A204.1 (cell line): ENCODE results near the gene RNU5D-1.
A peak's percentile ranks its signal among the peaks of the same experiment; 100 is the strongest.
"Not testable (repeated sequence)": the region's sequence is repeated elsewhere in the genome, so short reads cannot be mapped to it uniquely, and the experiment has no call there.

Source experiments
- FAIRE-seq: peaks from 2 replicates; lab custom pipeline; 2012; peaks lifted over from hg19 to GRCh38; lab: Jason Lieb, UNC

Gene RNU5D-1

GRCh38 chr1:44724955-44725698 is 5.8 kb downstream of the RNU5D-1 start:
- FAIRE-seq, result no peak

GRCh38 chr1:44724296-44724954 is 6.5 kb downstream of the RNU5D-1 start:
- FAIRE-seq, result no peak

- no peak for FAIRE-seq
Observed at GRCh38 chr1:44723496-44724295, 7.3 kb downstream of the RNU5D-1 start.

GRCh38 chr1:44723064-44723463 is 7.9 kb downstream of the RNU5D-1 start:
- FAIRE-seq, result no peak

GRCh38 chr1:44721485-44722361 is 9.2 kb downstream of the RNU5D-1 start:
- FAIRE-seq, result peak; percentile 41

- FAIRE-seq, result no peak
Observed at GRCh38 chr1:44720281-44720680, 10.7 kb downstream of the RNU5D-1 start.

DNA sequence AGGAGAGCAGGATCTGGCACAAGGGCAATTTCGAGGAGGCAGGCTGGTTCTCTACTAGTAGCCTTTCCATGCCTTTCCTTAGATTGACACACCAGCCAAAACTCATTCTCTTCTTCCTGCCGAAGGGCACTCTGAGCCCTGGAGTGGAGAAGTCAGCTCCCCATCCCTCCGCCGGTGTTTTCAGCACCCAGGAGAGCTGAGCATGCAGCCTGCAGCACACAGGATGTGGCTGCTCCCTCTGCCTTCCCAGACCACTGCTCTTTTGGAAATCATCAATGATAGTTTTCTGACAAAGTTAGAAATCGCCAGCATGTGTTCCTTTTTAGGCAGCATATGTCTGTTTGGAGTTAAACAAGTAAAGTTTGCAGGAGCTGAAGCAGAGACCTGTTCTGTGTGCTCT is 11.7 kb downstream of the RNU5D-1 start:
- FAIRE-seq, result no peak

GRCh38 chr1:44718091-44718490 is 12.9 kb downstream of the RNU5D-1 start:
- FAIRE-seq, result no peak

DNA sequence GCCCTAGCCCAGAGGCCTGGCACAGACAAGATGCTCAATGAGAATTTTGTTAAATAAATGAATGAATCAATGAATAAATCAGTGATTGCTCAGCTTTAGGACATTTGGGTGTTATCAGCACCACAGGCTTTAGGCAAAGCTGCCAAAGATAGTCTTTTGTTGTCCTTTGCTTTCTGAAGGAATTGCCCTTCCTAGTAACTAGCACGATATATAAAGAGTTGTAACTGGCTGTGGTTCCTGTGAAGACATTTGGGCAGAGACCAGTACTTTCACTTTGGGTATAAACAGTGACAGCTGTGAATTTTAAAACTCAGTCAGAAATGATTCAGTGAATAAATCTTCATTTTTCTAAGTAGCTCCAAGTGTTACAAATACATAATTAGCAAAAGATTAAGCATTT is 13.3 kb downstream of the RNU5D-1 start:
- no peak for FAIRE-seq

DNA sequence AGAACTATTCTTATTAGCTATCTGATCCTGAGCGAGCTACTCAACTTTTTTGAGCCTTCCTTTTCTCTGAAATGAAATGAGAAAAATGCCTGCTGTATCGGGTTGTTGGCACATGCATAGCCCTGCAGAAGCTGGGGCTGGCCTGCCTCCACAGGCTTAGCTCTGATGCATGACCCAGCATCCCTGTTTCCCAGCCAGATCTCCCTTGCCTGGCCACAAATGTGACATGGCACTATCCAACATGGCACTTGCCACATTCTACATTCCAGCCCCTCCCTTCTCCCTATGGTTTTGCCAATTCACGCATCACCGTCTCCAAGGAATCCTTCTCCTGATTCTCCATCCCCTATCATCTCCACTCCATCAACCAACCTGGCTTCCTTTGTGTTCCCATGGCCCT is 13.8 kb downstream of the RNU5D-1 start:
- FAIRE-seq, result no peak

- peak; percentile 87 for FAIRE-seq
Observed at GRCh38 chr1:44714944-44715571, 15.9 kb downstream of the RNU5D-1 start.

DNA sequence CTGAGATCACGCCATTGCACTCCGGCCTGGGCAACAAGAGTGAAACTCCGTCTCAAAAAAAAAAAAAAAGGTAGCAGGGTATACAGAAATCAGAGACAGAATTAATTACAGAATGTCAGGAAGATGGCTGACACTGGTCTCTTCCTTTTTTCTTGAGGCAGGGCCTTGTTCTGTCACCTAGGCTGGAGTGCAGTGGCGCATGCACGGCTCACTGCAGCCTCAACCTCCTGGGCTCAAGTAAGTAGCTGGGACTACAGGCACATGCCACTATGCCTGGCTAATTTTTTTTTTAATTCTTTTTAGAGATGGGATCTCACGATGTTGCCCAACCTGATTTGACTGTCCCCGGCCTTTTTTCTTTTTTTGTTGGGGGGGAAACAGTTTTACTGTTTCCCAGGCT is 16.4 kb downstream of the RNU5D-1 start:
- FAIRE-seq, result no peak

DNA sequence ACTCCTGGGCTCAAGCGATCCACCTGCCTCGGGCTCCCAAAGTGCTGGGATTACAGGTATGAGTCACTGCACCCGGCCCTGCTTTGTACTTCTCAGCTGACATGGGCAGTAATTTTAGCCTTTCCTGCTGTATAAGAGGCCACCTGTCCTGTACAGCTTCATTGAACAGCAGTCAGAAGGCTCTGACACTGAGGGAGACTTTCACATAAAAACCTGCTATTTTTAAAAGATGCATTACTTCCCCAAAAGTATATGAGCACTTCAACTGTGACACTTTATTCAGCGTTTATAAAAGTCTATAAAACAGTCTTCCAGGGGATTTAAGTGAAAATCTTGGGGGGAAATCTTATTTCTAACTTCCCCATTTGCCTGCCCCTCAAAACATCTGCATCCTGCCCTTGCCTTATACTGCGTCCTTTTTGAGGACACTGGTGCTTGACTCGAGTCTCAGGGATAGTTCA is 17.6 kb downstream of the RNU5D-1 start:
- no peak for FAIRE-seq

GRCh38 chr1:44707959-44708831 is 22.8 kb downstream of the RNU5D-1 start:
- peak; percentile 92 for FAIRE-seq

- FAIRE-seq, result no peak
Observed at GRCh38 chr1:44707112-44707881, 23.7 kb downstream of the RNU5D-1 start.

GRCh38 chr1:44705938-44706337 is 25.0 kb downstream of the RNU5D-1 start:
- no peak for FAIRE-seq

DNA sequence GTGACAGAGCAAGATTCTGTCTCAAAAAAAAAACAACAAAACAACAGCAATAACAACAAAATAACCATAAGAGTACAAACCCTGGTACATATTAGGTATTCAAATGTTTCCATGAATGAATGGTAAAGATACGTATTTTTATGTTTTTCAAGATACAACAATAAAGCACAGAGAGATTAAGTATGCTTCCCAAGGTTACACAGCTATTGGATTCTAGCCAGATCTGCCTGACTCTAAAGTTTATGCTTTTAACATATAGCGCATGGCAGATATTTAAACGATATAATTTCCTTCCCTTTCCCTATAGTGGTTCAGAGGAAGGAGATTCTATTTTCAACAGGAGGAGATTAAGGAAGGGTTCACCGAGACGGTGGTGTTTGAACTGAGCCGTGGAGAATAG is 25.5 kb downstream of the RNU5D-1 start:
- no peak for FAIRE-seq

GRCh38 chr1:44701141-44701573 is 29.8 kb downstream of the RNU5D-1 start:
- FAIRE-seq, result no peak

DNA sequence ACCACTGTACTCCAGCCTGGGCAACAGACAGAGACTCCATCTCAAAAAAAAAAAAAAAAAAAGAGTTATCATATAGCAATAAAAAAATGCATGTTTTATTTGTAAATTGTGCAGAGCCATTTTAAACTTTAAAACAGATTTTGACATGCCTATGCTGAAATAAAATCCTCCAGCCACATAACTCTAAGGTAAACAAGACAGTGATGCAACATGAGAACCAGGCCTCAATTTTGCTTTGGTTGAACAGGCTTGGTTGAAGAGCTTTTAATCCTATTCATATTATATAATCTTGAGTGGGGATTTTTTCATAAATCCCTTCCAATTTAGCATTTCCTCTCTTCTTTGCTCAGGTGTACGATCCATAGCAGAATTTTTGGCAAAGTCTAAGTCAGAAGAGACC is 30.4 kb downstream of the RNU5D-1 start:
- no peak for FAIRE-seq

GRCh38 chr1:44699375-44699774 is 31.6 kb downstream of the RNU5D-1 start:
- FAIRE-seq, result not testable (repeated sequence)
